K562 (cell line): ENCODE data around the gene ADSS2. TPM values are rescaled to one million over a fixed set of nuclear protein-coding genes. Genes with fewer than 3 reads are reported as not detected.

ENCODE experiments used
- ATAC-seq: fragments of 200-7000 bp; cut with Tn5 transposase; 3 replicates; pipeline ENCODE4 v1.9.1; 2020; ENCODE audit warnings: moderate library complexity
- BruUV-seq: library from RNA; stranded (reverse); fragments of 400-500 nt; replicated peaks from 2 replicates; lab custom pipeline; 2021; lab: Mats Ljungman, UMichigan
- CTCF ChIA-PET: fragments of 300-600 bp; formaldehyde crosslinking; extraction: SDS; loops from one replicate; lab custom pipeline; 2021; ENCODE audit warnings: low intra/inter-chr PET ratio; lab: Yijun Ruan, JAX
- POLR2A ChIA-PET: fragments of 300-600, 350-650 bp; sonication (Branson Sonifier 250); formaldehyde crosslinking; extraction: SDS; loops from one replicate; lab custom pipeline; 2021; ENCODE audit warnings: antibody characterized with exemption, inconsistent platforms; lab: Yijun Ruan, JAX
- DNase-seq, 4 experiments: peaks; one replicate each; pipeline versions ENCODE4 v3.0.0 to v3.0.0-alpha.2; 2011 to 2018; ENCODE audit warnings: low spot score in 3 of 4, mixed read lengths in 3 of 4; ENCODE audit errors: extremely low read depth in 1 of 4
- FAIRE-seq: peaks from 2 replicates; lab custom pipeline; 2011; peaks lifted over from hg19 to GRCh38; lab: Jason Lieb, UNC
- H2AFZ ChIP-seq: 2 replicates; pipeline ENCODE4 v1.6.0; 2011; ENCODE audit warnings: low read depth, low read length, control low read depth, inconsistent platforms
- H3K27ac ChIP-seq: fragments of 200-600 bp; 3 replicates; pipeline ENCODE4 v1.8.0; 2011; ENCODE audit warnings: low read depth, mild to moderate bottlenecking, control low read depth, inconsistent platforms, low read length, moderate library complexity, mixed read lengths; ENCODE audit errors: extremely low read depth
- H3K27me3 ChIP-seq, 2 experiments: fragments of 300-600 bp in 1 of 2; 2 replicates in 1 of 2; 3 replicates in 1 of 2; pipeline versions ENCODE4 v1.6.0 to v1.8.0; 2011; ENCODE audit warnings: inconsistent platforms in 2 of 2, low read length in 2 of 2, mild to moderate bottlenecking in 1 of 2, mixed read lengths in 1 of 2, moderate library complexity in 1 of 2; ENCODE audit not compliant: control insufficient read depth in 2 of 2, insufficient read depth in 2 of 2
- H3K36me3 ChIP-seq: fragments of 300-600 bp; 3 replicates; pipeline ENCODE4 v1.8.0; 2011; ENCODE audit warnings: mild to moderate bottlenecking, low read length, inconsistent platforms; ENCODE audit not compliant: control insufficient read depth, insufficient read depth
- H3K4me1 ChIP-seq, 2 experiments: fragments of 200-600 bp in 1 of 2; replicated peaks in 1 of 2; 2 replicates in 1 of 2; 3 replicates in 1 of 2; pipeline versions ENCODE4 v1.5.1 to v1.8.0; 2011; ENCODE audit warnings: inconsistent platforms in 2 of 2, low read length in 2 of 2, mild to moderate bottlenecking in 1 of 2, mixed read lengths in 1 of 2, moderate library complexity in 1 of 2; ENCODE audit not compliant: control insufficient read depth in 2 of 2, insufficient read depth in 2 of 2
- H3K4me2 ChIP-seq: 2 replicates; pipeline ENCODE4 v1.6.1; 2011; ENCODE audit warnings: low read length, control low read depth, inconsistent platforms, mixed read lengths; ENCODE audit not compliant: insufficient read depth
- H3K4me3 ChIP-seq: fragments of 200-600 bp; sonication (generic), shearing (Covaris generic); 2 replicates; pipeline ENCODE4 v1.5.1; 2016; ENCODE audit warnings: control low read depth, inconsistent platforms
- H3K79me2 ChIP-seq: fragments of 200-600 bp; 3 replicates; pipeline ENCODE4 v1.8.0; 2011; ENCODE audit warnings: low read length, inconsistent platforms; ENCODE audit not compliant: control insufficient read depth, insufficient read depth
- H3K9ac ChIP-seq, 2 experiments: 2 replicates each; pipeline versions ENCODE4 v1.6.0 to v1.6.1; 2011; ENCODE audit warnings: low read depth in 2 of 2, low read length in 2 of 2, control low read depth in 1 of 2, inconsistent platforms in 1 of 2, mild to moderate bottlenecking in 1 of 2, mixed read lengths in 1 of 2; ENCODE audit not compliant: insufficient read depth in 1 of 2
- H3K9me1 ChIP-seq: one replicate; pipeline ENCODE4 v1.6.0; 2011; ENCODE audit warnings: inconsistent platforms, mild to moderate bottlenecking, low read length, moderate library complexity; ENCODE audit not compliant: control insufficient read depth, insufficient read depth
- H3K9me3 ChIP-seq: replicated peaks from 2 replicates; pipeline ENCODE4 v1.5.1; 2011; ENCODE audit warnings: low read depth, low read length, inconsistent platforms; ENCODE audit not compliant: control insufficient read depth, insufficient read depth
- H4K20me1 ChIP-seq: replicated peaks from 2 replicates; pipeline ENCODE4 v1.6.1; 2011; ENCODE audit warnings: low read length, inconsistent platforms, mixed read lengths; ENCODE audit not compliant: control insufficient read depth, insufficient read depth
- SREBF2 ChIP-seq: sonication (generic); formaldehyde crosslinking; IDR thresholded peaks from 2 replicates; pipeline ENCODE4 v1.4.0; 2020; ENCODE audit warnings: mild to moderate bottlenecking, missing genetic modification reagents
- STAG1 ChIP-seq: sonication (generic); formaldehyde crosslinking; IDR thresholded peaks from 2 replicates; pipeline ENCODE4 v1.5.0; 2020; ENCODE audit warnings: missing genetic modification reagents, borderline replicate concordance
- WGBS: fragments of 100-300 bp; shearing (Covaris generic); methylation state at CpG from one replicate; pipeline ENCODE4 v1.1.6; 2016; ENCODE audit warnings: low coverage, mixed read lengths; ENCODE audit not compliant: insufficient coverage; ENCODE audit errors: missing lambda C conversion rate; 5-methylcytosine and 5-hydroxymethylcytosine counted together
- in situ Hi-C: fragments of 300-500 bp; cut with MboI; formaldehyde crosslinking; loops from 4 replicates; pipeline ENCODE4 v1.15.0; 2018; ENCODE audit warnings: inconsistent platforms, mixed read lengths
- intact Hi-C: fragments of 100-400 bp; cut with micrococcal nuclease; formaldehyde crosslinking; loops from 2 replicates; pipeline ENCODE4 v1.14.2; 2022
- polyA plus RNA-seq, 8 experiments: library from polyadenylated mRNA; depleted of rRNA in 4 of 8; stranded (reverse) in 5 of 8; unstranded in 3 of 8; fragments of >200 nt; fragmentation: Nextera tagmentation in 2 of 8; fragmentation: Illumina TruSeq in 1 of 8; extraction: Ambion mirVana in 2 of 8; extraction: Trizol in 1 of 8; gene quantifications; 2 replicates each; pipeline versions ENCODE4 v1.2.1 to v1.2.3, GENCODE V29; 2011 to 2014; ENCODE audit warnings: inconsistent platforms in 1 of 8, missing spikeins in 1 of 8
- total RNA-seq, 7 experiments: library from RNA; depleted of rRNA in 6 of 7; stranded (reverse); fragments of >200 nt in 6 of 7; fragmentation: Illumina TruSeq in 2 of 7; extraction: Trizol in 2 of 7; gene quantifications; 2 replicates each; pipeline versions ENCODE4 v1.2.1 to v1.2.3, GENCODE V29; 2011 to 2021; ENCODE audit warnings: low replicate concordance in 1 of 7
- TF ChIP-seq, protein P1 (sequence below): fragments of 450-650 bp; formaldehyde crosslinking; IDR thresholded peaks from 2 replicates; pipeline ENCODE4 v1.4.0; 2020; ENCODE audit warnings: mild to moderate bottlenecking, moderate library complexity
- TF ChIP-seq, protein P2 (sequence below), 2 experiments: fragments of 450-650 bp; IDR thresholded peaks; 2 replicates each; pipeline ENCODE4 v1.6.1; 2016; ENCODE audit warnings: mild to moderate bottlenecking in 2 of 2, borderline replicate concordance in 1 of 2, low read depth in 1 of 2, moderate library complexity in 1 of 2
- TF ChIP-seq, protein P3 (sequence below): sonication (generic); formaldehyde crosslinking; IDR thresholded peaks from 2 replicates; pipeline ENCODE4 v1.8.1; 2023; ENCODE audit warnings: missing genetic modification reagents, mild to moderate bottlenecking, borderline replicate concordance

The ADSS2 gene
- total and polyA plus RNA-seq, 9 of the 15 experiments (the other 6 are each of a cell fraction or from before 2014, with no cell fraction given): 8.8 to 63.8 (median 59.4) TPM

DNA sequence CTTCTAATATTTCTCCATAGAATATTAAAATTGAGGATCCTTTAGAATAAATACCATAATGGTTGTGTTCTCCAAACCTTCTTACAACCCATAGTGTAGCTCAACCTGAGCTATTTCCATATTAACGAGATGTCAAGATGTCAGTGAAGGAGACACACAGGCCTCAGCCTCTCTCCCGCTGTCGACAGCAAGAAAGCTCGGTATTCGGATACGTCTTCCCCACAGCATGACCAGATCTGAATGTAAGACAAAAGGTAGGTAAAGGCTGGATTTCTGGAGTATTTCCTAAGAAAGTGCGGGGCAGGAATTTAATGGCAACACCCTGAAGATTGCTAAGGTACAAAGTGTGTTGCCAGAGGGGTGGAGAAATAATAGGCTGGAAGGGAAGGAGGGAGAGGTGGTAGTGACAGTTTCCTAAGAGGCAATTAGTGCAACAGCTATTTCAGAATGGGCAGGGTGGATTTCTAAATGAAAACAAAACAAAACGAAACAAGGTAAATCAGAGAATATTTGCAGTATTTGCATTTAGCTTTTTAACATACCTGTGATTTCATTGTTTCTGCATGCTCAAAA is 1.7 kb downstream of the ADSS2 start:
- Histone ChIP-seq H3K4me3 (peak overlapping the region; percentile 72), H3K27ac (peak overlapping the region; percentile 87), H3K4me2 (peak overlapping the region; percentile 89), H2AFZ (0 out of 2 replicates have a peak overlapping the region, but pooled peaks have one; percentile 7), H3K36me3 (peaks cover 51% of the 10 kb centered on the region), H3K9me1 (no peaks in the 10 kb centered on the region), H3K9me3 (peaks cover 8% of the 10 kb centered on the region), H4K20me1 (no peaks in the 10 kb centered on the region), H3K79me2 (peaks cover 67% of the 10 kb centered on the region), H3K27me3 (no peaks in the 10 kb centered on the region), H3K9ac (peak overlapping the region; percentile 84 to 89; a peak in 3 of 4 replicates), H3K4me1 (peaks cover 9 to 27% of the 10 kb centered on the region in 2 experiments; a peak in 4 of 5 replicates)
- ATAC-seq: no peak
- in situ Hi-C loops (no loop called here), intact Hi-C loops (loop anchor here (2.0 to 5.0 kb wide), 3 partner anchors 83 to 203 kb away; partner anchors contain the start of gene DESI2)
- 2% methylated on average over 8 of the region's 8 CpGs for WGBS
- DNase-seq: peak in 1 of 4 experiments; percentile 38
- ChIA-PET POLR2A (interaction anchor here (0.6 to 1.3 kb wide), 5 partner anchors 16 to 469 kb away, joined by 3 to 5 read pairs (median 3); no protein-coding TSS in a partner anchor), CTCF (no interaction called here)
- TSS peak; percentile 37 for BruUV-seq
- FAIRE-seq: peak; percentile 40
- TF ChIP-seq SREBF2 (CRISPR knock-in tag) (no peak), STAG1 (CRISPR knock-in tag) (no peak)
- TF ChIP-seq, protein P1, sequence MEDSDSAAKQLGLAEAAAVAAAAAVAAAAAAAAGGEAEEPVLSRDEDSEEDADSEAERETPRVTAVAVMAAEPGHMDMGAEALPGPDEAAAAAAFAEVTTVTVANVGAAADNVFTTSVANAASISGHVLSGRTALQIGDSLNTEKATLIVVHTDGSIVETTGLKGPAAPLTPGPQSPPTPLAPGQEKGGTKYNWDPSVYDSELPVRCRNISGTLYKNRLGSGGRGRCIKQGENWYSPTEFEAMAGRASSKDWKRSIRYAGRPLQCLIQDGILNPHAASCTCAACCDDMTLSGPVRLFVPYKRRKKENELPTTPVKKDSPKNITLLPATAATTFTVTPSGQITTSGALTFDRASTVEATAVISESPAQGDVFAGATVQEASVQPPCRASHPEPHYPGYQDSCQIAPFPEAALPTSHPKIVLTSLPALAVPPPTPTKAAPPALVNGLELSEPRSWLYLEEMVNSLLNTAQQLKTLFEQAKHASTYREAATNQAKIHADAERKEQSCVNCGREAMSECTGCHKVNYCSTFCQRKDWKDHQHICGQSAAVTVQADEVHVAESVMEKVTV (CRISPR knock-in tag): 0 out of 2 replicates have a peak, but pooled peaks have one; percentile 4
- TF ChIP-seq, protein P2, sequence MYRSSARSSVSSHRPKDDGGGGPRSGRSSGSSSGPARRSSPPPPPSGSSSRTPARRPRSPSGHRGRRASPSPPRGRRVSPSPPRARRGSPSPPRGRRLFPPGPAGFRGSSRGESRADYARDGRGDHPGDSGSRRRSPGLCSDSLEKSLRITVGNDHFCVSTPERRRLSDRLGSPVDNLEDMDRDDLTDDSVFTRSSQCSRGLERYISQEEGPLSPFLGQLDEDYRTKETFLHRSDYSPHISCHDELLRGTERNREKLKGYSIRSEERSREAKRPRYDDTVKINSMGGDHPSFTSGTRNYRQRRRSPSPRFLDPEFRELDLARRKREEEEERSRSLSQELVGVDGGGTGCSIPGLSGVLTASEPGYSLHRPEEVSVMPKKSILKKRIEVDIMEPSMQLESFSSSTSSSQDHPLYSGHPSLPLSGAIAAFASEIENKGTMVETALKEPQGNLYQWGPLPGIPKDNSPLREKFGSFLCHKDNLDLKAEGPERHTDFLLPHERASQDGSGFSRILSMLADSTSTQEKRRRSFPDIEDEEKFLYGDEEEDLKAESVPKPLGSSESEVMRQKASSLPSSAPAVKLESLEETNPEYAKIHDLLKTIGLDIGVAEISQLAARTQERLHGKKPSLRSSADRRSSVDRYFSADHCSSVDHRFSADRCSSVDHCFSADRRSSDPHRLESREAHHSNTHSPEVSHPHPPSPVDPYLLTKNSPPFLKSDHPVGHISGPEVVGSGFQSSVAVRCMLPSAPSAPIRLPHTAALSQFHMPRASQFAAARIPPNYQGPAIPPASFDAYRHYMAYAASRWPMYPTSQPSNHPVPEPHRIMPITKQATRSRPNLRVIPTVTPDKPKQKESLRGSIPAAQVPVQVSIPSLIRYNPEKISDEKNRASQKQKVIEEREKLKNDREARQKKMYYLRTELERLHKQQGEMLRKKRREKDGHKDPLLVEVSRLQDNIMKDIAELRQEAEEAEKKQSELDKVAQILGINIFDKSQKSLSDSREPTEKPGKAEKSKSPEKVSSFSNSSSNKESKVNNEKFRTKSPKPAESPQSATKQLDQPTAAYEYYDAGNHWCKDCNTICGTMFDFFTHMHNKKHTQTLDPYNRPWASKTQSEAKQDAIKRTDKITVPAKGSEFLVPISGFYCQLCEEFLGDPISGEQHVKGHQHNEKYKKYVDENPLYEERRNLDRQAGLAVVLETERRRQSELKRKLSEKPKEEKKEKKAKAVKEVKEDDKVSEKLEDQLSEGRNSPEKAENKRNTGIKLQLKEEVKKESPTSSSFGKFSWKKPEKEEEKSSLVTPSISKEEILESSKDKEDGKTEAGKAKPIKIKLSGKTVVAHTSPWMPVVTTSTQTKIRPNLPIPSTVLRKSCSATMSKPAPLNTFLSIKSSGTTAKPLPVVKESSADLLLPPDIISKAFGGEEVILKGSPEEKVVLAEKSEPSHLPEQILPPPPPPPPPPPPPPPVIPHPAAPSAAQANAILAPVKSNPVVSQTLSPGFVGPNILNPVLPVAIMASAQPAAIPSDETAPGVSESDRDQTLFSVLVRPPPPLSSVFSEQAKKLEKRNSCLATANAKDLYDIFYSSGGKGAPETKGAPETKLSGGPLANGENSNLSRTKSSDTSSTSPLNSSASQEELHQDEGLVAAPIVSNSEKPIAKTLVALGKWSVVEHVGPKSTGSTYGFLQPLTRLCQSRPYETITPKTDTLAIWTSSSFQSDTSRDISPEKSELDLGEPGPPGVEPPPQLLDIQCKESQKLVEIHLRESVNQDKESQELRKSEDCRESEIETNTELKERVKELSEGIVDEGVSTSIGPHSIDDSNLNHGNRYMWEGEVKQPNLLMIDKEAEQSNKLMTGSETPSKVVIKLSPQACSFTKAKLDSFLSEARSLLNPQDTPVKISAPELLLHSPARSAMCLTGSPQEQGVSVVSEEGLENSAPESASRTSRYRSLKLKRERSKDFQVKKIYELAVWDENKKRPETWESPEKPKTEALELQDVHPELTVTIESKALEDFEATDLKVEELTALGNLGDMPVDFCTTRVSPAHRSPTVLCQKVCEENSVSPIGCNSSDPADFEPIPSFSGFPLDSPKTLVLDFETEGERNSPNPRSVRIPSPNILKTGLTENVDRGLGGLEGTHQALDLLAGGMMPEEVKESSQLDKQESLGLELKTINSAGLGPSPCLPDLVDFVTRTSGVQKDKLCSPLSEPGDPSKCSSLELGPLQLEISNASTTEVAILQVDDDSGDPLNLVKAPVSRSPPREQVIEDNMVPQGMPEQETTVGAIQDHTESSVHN (IDR thresholded peaks at IDR 0.05; ENCODE audit: borderline replicate concordance in 1 of 2, low read depth in 1 of 2): no peak
- TF ChIP-seq, protein P3, sequence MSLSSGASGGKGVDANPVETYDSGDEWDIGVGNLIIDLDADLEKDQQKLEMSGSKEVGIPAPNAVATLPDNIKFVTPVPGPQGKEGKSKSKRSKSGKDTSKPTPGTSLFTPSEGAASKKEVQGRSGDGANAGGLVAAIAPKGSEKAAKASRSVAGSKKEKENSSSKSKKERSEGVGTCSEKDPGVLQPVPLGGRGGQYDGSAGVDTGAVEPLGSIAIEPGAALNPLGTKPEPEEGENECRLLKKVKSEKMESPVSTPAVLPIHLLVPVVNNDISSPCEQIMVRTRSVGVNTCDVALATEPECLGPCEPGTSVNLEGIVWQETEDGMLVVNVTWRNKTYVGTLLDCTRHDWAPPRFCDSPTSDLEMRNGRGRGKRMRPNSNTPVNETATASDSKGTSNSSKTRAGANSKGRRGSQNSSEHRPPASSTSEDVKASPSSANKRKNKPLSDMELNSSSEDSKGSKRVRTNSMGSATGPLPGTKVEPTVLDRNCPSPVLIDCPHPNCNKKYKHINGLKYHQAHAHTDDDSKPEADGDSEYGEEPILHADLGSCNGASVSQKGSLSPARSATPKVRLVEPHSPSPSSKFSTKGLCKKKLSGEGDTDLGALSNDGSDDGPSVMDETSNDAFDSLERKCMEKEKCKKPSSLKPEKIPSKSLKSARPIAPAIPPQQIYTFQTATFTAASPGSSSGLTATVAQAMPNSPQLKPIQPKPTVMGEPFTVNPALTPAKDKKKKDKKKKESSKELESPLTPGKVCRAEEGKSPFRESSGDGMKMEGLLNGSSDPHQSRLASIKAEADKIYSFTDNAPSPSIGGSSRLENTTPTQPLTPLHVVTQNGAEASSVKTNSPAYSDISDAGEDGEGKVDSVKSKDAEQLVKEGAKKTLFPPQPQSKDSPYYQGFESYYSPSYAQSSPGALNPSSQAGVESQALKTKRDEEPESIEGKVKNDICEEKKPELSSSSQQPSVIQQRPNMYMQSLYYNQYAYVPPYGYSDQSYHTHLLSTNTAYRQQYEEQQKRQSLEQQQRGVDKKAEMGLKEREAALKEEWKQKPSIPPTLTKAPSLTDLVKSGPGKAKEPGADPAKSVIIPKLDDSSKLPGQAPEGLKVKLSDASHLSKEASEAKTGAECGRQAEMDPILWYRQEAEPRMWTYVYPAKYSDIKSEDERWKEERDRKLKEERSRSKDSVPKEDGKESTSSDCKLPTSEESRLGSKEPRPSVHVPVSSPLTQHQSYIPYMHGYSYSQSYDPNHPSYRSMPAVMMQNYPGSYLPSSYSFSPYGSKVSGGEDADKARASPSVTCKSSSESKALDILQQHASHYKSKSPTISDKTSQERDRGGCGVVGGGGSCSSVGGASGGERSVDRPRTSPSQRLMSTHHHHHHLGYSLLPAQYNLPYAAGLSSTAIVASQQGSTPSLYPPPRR: no peak
